Liver (tissue), 9 donors: Measurements from ENCODE around the gene HTR3D. TPM values are rescaled to one million over a fixed set of nuclear protein-coding genes. Genes with fewer than 3 reads are reported as not detected.
"Not testable (repeated sequence)": the region's sequence is repeated elsewhere in the genome, so short reads cannot be mapped to it uniquely, and the experiment has no call there.

ENCODE experiments used
- DNase-seq: peaks from one replicate; pipeline ENCODE4 v3.0.0-alpha.2; 2017; ENCODE audit warnings: low spot score
- H3K27ac ChIP-seq, 2 donors: one replicate each; pipeline ENCODE4 v1.7.0; 2013; ENCODE audit warnings: inconsistent platforms in 2 of 2, low read length in 2 of 2, control low read depth in 1 of 2, low read depth in 1 of 2, mild to moderate bottlenecking in 1 of 2
- H3K27me3 ChIP-seq, 4 donors: one replicate each; pipeline versions ENCODE4 v1.6.1 to v1.7.0; 2013; ENCODE audit warnings: low read length in 3 of 4, inconsistent platforms in 1 of 4, mild to moderate bottlenecking in 1 of 4, moderate library complexity in 1 of 4; ENCODE audit not compliant: control insufficient read depth in 4 of 4, insufficient read depth in 4 of 4
- H3K36me3 ChIP-seq, 4 donors: one replicate each; pipeline versions ENCODE4 v1.6.1 to v1.7.0; 2013; ENCODE audit warnings: low read length in 3 of 4, mild to moderate bottlenecking in 3 of 4, low read depth in 1 of 4, moderate library complexity in 1 of 4; ENCODE audit not compliant: control insufficient read depth in 4 of 4, insufficient read depth in 3 of 4
- H3K4me1 ChIP-seq, 4 donors: one replicate each; pipeline versions ENCODE4 v1.6.1 to v1.7.0; 2013; ENCODE audit warnings: low read length in 3 of 4, mild to moderate bottlenecking in 3 of 4, moderate library complexity in 1 of 4; ENCODE audit not compliant: control insufficient read depth in 4 of 4, insufficient read depth in 4 of 4
- H3K4me3 ChIP-seq, 3 donors: one replicate each; pipeline versions ENCODE4 v1.6.1 to v1.7.0; 2013; ENCODE audit warnings: low read length in 3 of 3, control low read depth in 1 of 3, low read depth in 1 of 3, mild to moderate bottlenecking in 1 of 3
- H3K9ac ChIP-seq, 2 donors: one replicate each; pipeline ENCODE4 v1.7.0; 2013; ENCODE audit warnings: low read length in 2 of 2, mild to moderate bottlenecking in 2 of 2, moderate library complexity in 2 of 2, control low read depth in 1 of 2, low read depth in 1 of 2
- H3K9me3 ChIP-seq, 4 donors: one replicate each; pipeline versions ENCODE4 v1.6.1 to v1.7.0; 2013; ENCODE audit warnings: low read length in 3 of 4; ENCODE audit not compliant: control insufficient read depth in 4 of 4
- EGR1 ChIP-seq, 2 donors: IDR thresholded peaks; 2 replicates each; pipeline ENCODE4 v1.6.1; 2016 to 2018; ENCODE audit warnings: antibody characterized with exemption in 2 of 2, low read depth in 2 of 2
- FOXA1 ChIP-seq: IDR thresholded peaks from 2 replicates; pipeline ENCODE4 v1.6.1; 2016; ENCODE audit warnings: antibody characterized with exemption
- FOXA2 ChIP-seq: IDR thresholded peaks from 2 replicates; pipeline ENCODE4 v1.6.1; 2016; ENCODE audit warnings: antibody characterized with exemption
- GABPA ChIP-seq, 2 donors: IDR thresholded peaks in 1 of 2; conservative IDR thresholded peaks in 1 of 2; 2 replicates each; pipeline ENCODE4 v1.6.1; 2016; ENCODE audit warnings: antibody characterized with exemption in 2 of 2, mild to moderate bottlenecking in 1 of 2, moderate library complexity in 1 of 2
- HNF4A ChIP-seq, 2 donors: conservative IDR thresholded peaks; 2 replicates each; pipeline ENCODE4 v1.6.1; 2016; ENCODE audit warnings: antibody characterized with exemption in 2 of 2, mild to moderate bottlenecking in 2 of 2
- HNF4G ChIP-seq: IDR thresholded peaks from 2 replicates; pipeline ENCODE4 v1.6.1; 2016; ENCODE audit warnings: antibody characterized with exemption
- JUND ChIP-seq, 2 donors: IDR thresholded peaks; 2 replicates each; pipeline ENCODE4 v1.6.1; 2016; ENCODE audit warnings: antibody characterized with exemption in 2 of 2
- NR2F2 ChIP-seq: IDR thresholded peaks from 2 replicates; pipeline ENCODE4 v1.6.1; 2016; ENCODE audit warnings: antibody characterized with exemption
- RAD21 ChIP-seq, 2 donors: IDR thresholded peaks; 2 replicates each; pipeline ENCODE4 v1.6.1; 2016; ENCODE audit warnings: antibody characterized with exemption in 2 of 2, mild to moderate bottlenecking in 2 of 2
- RXRA ChIP-seq, 2 donors: IDR thresholded peaks; 2 replicates each; pipeline ENCODE4 v1.6.1; 2017 to 2018; ENCODE audit warnings: antibody characterized with exemption in 2 of 2, mild to moderate bottlenecking in 1 of 2
- SP1 ChIP-seq: IDR thresholded peaks from 2 replicates; pipeline ENCODE4 v1.6.1; 2018; ENCODE audit warnings: antibody characterized with exemption, mild to moderate bottlenecking
- TAF1 ChIP-seq: conservative IDR thresholded peaks from 2 replicates; pipeline ENCODE4 v1.6.1; 2016; ENCODE audit warnings: antibody characterized with exemption, mild to moderate bottlenecking
- YY1 ChIP-seq: IDR thresholded peaks from 2 replicates; pipeline ENCODE4 v1.6.1; 2016; ENCODE audit warnings: antibody characterized with exemption, mild to moderate bottlenecking
- WGBS: extraction: QIAGEN DNeasy Blood & Tissue Kit; methylation state at CpG from one replicate; pipeline ENCODE4 v1.1.7; 2013; 5-methylcytosine and 5-hydroxymethylcytosine counted together
- polyA plus RNA-seq, 2 donors: library from polyadenylated mRNA; stranded (reverse) in 1 of 2; unstranded in 1 of 2; fragments of 200-250 nt in 1 of 2; fragments of >200 nt in 1 of 2; fragmentation: Nextera tagmentation in 1 of 2; extraction: Ambion mirVana in 1 of 2; gene quantifications; one replicate each; pipeline versions ENCODE4 v1.2.1 to v1.2.3, GENCODE V29; 2013 to 2015
- total RNA-seq, 2 donors: library from RNA; depleted of rRNA; stranded (reverse); fragments of >200 nt; gene quantifications; one replicate each; pipeline ENCODE4 v1.2.3, GENCODE V29; 2014
- TF ChIP-seq, protein P1 (sequence below): IDR thresholded peaks from 2 replicates; pipeline ENCODE4 v1.6.1; 2016; ENCODE audit warnings: antibody characterized with exemption
- TF ChIP-seq, protein P2 (sequence below): IDR thresholded peaks from 2 replicates; pipeline ENCODE4 v1.6.1; 2016; ENCODE audit warnings: antibody characterized with exemption, mild to moderate bottlenecking
- TF ChIP-seq, protein P3 (sequence below): IDR thresholded peaks from 2 replicates; pipeline ENCODE4 v1.6.1; 2016; ENCODE audit warnings: antibody characterized with exemption
- TF ChIP-seq, protein P4 (sequence below): IDR thresholded peaks from 2 replicates; pipeline ENCODE4 v1.6.1; 2016; ENCODE audit warnings: antibody characterized with exemption
- TF ChIP-seq, protein P5 (sequence below): fragments of 150-350 bp; IDR thresholded peaks from 2 replicates; pipeline ENCODE4 v1.5.1; 2017; ENCODE audit warnings: improper control_type of control experiment, low read depth, low read length; ENCODE audit not compliant: missing input control
- donor health status: healthy.
- donor health status: healthy.
- donor health status: healthy.
- donor health status: healthy.
- donor health status: healthy.

Gene HTR3D
- total and polyA plus RNA-seq, 4 donors, result not detected

DNA sequence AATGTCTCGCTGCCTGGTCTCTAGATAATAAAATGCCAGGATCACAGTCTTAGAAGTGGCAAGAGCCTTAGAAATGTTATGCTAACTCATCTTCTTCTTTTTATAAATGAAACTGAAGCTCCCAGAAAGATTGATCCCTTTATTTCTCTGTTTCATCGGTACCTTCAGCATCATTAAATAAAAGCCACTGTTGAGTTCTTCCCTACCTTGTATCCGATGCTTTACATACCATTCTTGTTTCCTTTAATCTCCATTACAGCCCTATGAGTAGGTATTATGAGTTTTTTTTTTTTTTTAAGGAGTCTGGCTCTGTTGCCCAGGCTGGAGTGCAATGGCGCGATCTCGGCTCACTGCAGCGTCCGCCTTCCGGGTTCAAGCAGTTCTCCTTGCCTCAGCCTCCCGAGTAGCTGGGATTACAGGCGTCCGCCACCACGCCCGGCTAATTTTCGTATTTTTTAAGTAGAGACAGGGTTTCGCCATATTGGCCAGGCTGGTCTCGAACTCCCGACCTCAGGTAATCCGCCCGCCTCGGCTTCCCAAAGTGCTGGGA, 13.0 kb upstream of the HTR3D start:
- peak overlapping the region; percentile 70 to 98 (median 90) for H3K4me3 ChIP-seq

GRCh38 chr3:184022323-184022722, 9.2 kb upstream of the HTR3D start:
- Histone ChIP-seq H3K27me3 (no peaks in the 10 kb centered on the region), H3K4me3 (no peak overlapping the region), H3K27ac (no peak overlapping the region)

More for the DNA sequence above, 13.0 kb upstream of the HTR3D start:
- peaks cover 0 to 12% (median 6%) of the 10 kb centered on the region in 4 donors for H3K4me1 ChIP-seq
- no peak for DNase-seq
- no peaks in the 10 kb centered on the region for H3K27me3 ChIP-seq
- H3K9ac ChIP-seq, result peak overlapping the region; percentile 40 to 75
- H3K36me3 ChIP-seq, result peaks cover 0 to 4% (median under 1%) of the 10 kb centered on the region in 4 donors
- no peaks in the 10 kb centered on the region for H3K9me3 ChIP-seq
- peak overlapping the region; percentile 60 to 67 for H3K27ac ChIP-seq
- TF ChIP-seq RXRA (IDR thresholded peaks at IDR 0.05) (no peak), HNF4G (no peak)
- TF ChIP-seq, protein P1, sequence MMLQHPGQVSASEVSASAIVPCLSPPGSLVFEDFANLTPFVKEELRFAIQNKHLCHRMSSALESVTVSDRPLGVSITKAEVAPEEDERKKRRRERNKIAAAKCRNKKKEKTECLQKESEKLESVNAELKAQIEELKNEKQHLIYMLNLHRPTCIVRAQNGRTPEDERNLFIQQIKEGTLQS, result no peak
- WGBS, result 90% methylated on average over 21 of the region's 21 CpGs

DNA sequence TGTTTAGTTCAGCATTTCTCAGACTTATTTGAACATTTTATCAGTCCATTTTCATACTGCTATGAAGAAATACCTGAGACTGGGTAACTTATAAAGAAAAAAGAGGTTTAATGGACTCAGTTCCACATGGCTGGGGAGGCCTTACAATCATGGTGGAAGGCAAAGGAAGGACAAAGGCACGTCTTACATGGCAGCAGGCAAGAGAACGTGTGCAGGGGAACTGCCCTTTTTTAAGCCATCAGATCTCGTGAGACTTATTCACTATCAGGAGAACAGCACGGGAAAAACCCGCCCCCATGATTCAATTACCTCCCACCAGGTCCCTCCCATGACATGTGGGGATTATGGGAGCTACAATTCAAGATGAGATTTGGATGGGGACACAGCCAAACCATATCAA, 6.3 kb upstream of the HTR3D start:
- DNase-seq, H3K4me1 ChIP-seq, H3K27me3 ChIP-seq, H3K36me3 ChIP-seq, H3K9ac ChIP-seq, H3K27ac ChIP-seq, H3K9me3 ChIP-seq, H3K4me3 ChIP-seq: not testable (repeated sequence)
- 78% methylated on average over 5 of the region's 5 CpGs for WGBS

More at GRCh38 chr3:184022323-184022722, 9.2 kb upstream of the HTR3D start:
- DNase-seq, result no peak
- H3K9ac ChIP-seq, result no peak overlapping the region
- 71% methylated on average over 7 of the region's 7 CpGs for WGBS
- no peak for TF ChIP-seq RAD21 (IDR thresholded peaks at IDR 0.05)
- TF ChIP-seq, protein P2, sequence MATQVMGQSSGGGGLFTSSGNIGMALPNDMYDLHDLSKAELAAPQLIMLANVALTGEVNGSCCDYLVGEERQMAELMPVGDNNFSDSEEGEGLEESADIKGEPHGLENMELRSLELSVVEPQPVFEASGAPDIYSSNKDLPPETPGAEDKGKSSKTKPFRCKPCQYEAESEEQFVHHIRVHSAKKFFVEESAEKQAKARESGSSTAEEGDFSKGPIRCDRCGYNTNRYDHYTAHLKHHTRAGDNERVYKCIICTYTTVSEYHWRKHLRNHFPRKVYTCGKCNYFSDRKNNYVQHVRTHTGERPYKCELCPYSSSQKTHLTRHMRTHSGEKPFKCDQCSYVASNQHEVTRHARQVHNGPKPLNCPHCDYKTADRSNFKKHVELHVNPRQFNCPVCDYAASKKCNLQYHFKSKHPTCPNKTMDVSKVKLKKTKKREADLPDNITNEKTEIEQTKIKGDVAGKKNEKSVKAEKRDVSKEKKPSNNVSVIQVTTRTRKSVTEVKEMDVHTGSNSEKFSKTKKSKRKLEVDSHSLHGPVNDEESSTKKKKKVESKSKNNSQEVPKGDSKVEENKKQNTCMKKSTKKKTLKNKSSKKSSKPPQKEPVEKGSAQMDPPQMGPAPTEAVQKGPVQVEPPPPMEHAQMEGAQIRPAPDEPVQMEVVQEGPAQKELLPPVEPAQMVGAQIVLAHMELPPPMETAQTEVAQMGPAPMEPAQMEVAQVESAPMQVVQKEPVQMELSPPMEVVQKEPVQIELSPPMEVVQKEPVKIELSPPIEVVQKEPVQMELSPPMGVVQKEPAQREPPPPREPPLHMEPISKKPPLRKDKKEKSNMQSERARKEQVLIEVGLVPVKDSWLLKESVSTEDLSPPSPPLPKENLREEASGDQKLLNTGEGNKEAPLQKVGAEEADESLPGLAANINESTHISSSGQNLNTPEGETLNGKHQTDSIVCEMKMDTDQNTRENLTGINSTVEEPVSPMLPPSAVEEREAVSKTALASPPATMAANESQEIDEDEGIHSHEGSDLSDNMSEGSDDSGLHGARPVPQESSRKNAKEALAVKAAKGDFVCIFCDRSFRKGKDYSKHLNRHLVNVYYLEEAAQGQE, result no peak
- TF ChIP-seq JUND (IDR thresholded peaks at IDR 0.05), result no peak
- TF ChIP-seq NR2F2, result no peak
- TF ChIP-seq, protein P3, sequence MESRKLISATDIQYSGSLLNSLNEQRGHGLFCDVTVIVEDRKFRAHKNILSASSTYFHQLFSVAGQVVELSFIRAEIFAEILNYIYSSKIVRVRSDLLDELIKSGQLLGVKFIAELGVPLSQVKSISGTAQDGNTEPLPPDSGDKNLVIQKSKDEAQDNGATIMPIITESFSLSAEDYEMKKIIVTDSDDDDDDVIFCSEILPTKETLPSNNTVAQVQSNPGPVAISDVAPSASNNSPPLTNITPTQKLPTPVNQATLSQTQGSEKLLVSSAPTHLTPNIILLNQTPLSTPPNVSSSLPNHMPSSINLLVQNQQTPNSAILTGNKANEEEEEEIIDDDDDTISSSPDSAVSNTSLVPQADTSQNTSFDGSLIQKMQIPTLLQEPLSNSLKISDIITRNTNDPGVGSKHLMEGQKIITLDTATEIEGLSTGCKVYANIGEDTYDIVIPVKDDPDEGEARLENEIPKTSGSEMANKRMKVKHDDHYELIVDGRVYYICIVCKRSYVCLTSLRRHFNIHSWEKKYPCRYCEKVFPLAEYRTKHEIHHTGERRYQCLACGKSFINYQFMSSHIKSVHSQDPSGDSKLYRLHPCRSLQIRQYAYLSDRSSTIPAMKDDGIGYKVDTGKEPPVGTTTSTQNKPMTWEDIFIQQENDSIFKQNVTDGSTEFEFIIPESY, result no peak
- TF ChIP-seq, protein P4, sequence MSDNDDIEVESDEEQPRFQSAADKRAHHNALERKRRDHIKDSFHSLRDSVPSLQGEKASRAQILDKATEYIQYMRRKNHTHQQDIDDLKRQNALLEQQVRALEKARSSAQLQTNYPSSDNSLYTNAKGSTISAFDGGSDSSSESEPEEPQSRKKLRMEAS, result no peak
- no peak for TF ChIP-seq FOXA2
- no peak for TF ChIP-seq GABPA (IDR thresholded peaks at IDR 0.05 in 1 of 2, conservative IDR thresholded peaks at IDR 0.05 in 1 of 2)
- TF ChIP-seq FOXA1, result no peak
- TF ChIP-seq RXRA (IDR thresholded peaks at IDR 0.05), result no peak
- TF ChIP-seq HNF4A (conservative IDR thresholded peaks at IDR 0.05), result no peak
- TF ChIP-seq TAF1, result no peak
- TF ChIP-seq SP1, result no peak
- TF ChIP-seq, protein P5, sequence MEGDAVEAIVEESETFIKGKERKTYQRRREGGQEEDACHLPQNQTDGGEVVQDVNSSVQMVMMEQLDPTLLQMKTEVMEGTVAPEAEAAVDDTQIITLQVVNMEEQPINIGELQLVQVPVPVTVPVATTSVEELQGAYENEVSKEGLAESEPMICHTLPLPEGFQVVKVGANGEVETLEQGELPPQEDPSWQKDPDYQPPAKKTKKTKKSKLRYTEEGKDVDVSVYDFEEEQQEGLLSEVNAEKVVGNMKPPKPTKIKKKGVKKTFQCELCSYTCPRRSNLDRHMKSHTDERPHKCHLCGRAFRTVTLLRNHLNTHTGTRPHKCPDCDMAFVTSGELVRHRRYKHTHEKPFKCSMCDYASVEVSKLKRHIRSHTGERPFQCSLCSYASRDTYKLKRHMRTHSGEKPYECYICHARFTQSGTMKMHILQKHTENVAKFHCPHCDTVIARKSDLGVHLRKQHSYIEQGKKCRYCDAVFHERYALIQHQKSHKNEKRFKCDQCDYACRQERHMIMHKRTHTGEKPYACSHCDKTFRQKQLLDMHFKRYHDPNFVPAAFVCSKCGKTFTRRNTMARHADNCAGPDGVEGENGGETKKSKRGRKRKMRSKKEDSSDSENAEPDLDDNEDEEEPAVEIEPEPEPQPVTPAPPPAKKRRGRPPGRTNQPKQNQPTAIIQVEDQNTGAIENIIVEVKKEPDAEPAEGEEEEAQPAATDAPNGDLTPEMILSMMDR, result no peak
- TF ChIP-seq EGR1 (IDR thresholded peaks at IDR 0.05; ENCODE audit: low read depth in 2 of 2), result no peak
- TF ChIP-seq HNF4G, result no peak
- TF ChIP-seq, protein P1, result no peak
- TF ChIP-seq YY1, result no peak
- H3K4me1 ChIP-seq, result peaks cover 0 to 6% (median 1%) of the 10 kb centered on the region in 4 donors
- no peaks in the 10 kb centered on the region for H3K9me3 ChIP-seq
- H3K36me3 ChIP-seq, result no peaks in the 10 kb centered on the region
